GM10847 (cell line): ENCODE results near the gene NTSR2.

Experiments used
- POLR2A ChIP-seq: IDR thresholded peaks from 2 replicates; pipeline ENCODE4 v1.6.1; 2011; ENCODE audit not compliant: insufficient read length; ENCODE audit errors: extremely low read depth

The NTSR2 gene

GRCh38 chr2:11611251-11611650, 58.7 kb downstream of the NTSR2 start:
- no peak for TF ChIP-seq POLR2A

GRCh38 chr2:11610624-11611242, 59.3 kb downstream of the NTSR2 start:
- no peak for TF ChIP-seq POLR2A
